Mesothelial cell of epicardium (in vitro differentiated cells): ENCODE measurements around the gene BRINP2. TPM values are rescaled to one million over a fixed set of nuclear protein-coding genes. Genes with fewer than 3 reads are reported as not detected.

ENCODE experiments used
- DNase-seq, 2 experiments: peaks; one replicate each; pipeline ENCODE4 v3.0.0; 2021; ENCODE audit warnings: low spot score in 2 of 2; ENCODE audit not compliant: unreplicated experiment in 2 of 2
- H3K27ac Mint-ChIP-seq: 2 replicates; pipeline ENCODE4 v1.8.0; 2021; ENCODE audit warnings: mixed read lengths
- H3K27me3 Mint-ChIP-seq: 2 replicates; pipeline ENCODE4 v1.8.0; 2021; ENCODE audit warnings: low read depth, mixed read lengths
- H3K36me3 Mint-ChIP-seq: 2 replicates; pipeline ENCODE4 v1.8.0; 2021; ENCODE audit warnings: mixed read lengths
- H3K4me1 Mint-ChIP-seq: 2 replicates; pipeline ENCODE4 v1.8.0; 2021; ENCODE audit warnings: mixed read lengths
- H3K4me3 Mint-ChIP-seq: 2 replicates; pipeline ENCODE4 v1.8.0; 2021; ENCODE audit warnings: mild to moderate bottlenecking, moderate library complexity, mixed read lengths
- H3K9me3 Mint-ChIP-seq: 2 replicates; pipeline ENCODE4 v1.8.0; 2021; ENCODE audit warnings: mixed read lengths
- total RNA-seq: library from RNA; stranded (reverse); gene quantifications from 3 replicates; pipeline ENCODE4 v1.2.1, GENCODE V29; 2021
- TF ChIP-seq, protein P1 (sequence below): fragments of 200-600 bp; sonication (generic); IDR thresholded peaks from one replicate; pipeline ENCODE4 v1.5.0; 2021; ENCODE audit warnings: antibody characterized with exemption; ENCODE audit not compliant: unreplicated experiment

Gene BRINP2
- total RNA-seq, 1 donor from 2014 or later, result 0.63 TPM

DNA sequence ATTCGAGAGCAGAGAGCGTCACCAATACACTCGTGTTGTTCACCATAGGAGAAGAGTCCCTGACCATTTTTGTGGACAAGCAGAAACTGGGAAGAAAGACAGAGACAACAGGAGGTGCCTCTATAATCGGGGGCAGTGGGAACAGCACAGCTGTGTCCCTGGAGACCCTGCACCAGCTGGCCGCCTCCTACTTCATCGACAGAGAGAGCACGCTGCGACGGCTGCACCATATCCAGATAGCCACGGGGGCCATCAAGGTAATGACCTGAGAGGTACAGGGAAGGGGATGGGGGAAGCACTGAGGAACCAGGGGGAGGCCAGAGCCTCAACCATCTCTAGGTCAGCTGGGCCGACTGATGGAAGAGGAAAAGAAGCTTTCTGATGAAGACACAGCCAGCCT is 86.4 kb downstream of the BRINP2 start:
- no peak for DNase-seq
- Mint-ChIP-seq H3K4me1 (peaks cover 13% of the 10 kb centered on the region), H3K4me3 (no peak overlapping the region), H3K36me3 (no peaks in the 10 kb centered on the region), H3K27ac (no peak overlapping the region), H3K9me3 (no peaks in the 10 kb centered on the region), H3K27me3 (peaks cover 1% of the 10 kb centered on the region)
- TF ChIP-seq, protein P1, sequence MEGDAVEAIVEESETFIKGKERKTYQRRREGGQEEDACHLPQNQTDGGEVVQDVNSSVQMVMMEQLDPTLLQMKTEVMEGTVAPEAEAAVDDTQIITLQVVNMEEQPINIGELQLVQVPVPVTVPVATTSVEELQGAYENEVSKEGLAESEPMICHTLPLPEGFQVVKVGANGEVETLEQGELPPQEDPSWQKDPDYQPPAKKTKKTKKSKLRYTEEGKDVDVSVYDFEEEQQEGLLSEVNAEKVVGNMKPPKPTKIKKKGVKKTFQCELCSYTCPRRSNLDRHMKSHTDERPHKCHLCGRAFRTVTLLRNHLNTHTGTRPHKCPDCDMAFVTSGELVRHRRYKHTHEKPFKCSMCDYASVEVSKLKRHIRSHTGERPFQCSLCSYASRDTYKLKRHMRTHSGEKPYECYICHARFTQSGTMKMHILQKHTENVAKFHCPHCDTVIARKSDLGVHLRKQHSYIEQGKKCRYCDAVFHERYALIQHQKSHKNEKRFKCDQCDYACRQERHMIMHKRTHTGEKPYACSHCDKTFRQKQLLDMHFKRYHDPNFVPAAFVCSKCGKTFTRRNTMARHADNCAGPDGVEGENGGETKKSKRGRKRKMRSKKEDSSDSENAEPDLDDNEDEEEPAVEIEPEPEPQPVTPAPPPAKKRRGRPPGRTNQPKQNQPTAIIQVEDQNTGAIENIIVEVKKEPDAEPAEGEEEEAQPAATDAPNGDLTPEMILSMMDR, result no peak

DNA sequence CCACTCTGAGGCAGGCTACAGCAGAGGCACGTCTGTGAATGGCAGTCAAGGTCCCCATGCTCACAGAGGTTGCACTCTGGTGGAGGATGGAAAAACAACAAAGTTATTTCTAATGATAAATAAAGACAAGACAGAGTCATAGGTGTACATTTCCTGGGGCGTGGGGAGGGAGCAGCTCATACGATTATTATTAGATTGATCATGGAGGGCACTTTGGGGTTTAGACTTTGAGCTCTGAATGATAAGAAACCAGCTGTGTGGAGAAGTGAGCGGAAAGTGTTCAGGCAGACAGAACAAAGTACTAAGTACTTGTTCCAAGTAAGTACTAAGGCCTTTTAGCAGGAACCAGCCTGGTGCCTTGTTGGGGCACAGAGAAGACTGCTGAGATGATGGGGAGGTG is 86.8 kb downstream of the BRINP2 start:
- TF ChIP-seq, protein P1, result no peak
- Mint-ChIP-seq H3K9me3 (no peaks in the 10 kb centered on the region), H3K27ac (no peak overlapping the region), H3K27me3 (peaks cover 1% of the 10 kb centered on the region), H3K4me3 (no peak overlapping the region), H3K4me1 (peaks cover 13% of the 10 kb centered on the region), H3K36me3 (no peaks in the 10 kb centered on the region)
- no peak for DNase-seq

DNA sequence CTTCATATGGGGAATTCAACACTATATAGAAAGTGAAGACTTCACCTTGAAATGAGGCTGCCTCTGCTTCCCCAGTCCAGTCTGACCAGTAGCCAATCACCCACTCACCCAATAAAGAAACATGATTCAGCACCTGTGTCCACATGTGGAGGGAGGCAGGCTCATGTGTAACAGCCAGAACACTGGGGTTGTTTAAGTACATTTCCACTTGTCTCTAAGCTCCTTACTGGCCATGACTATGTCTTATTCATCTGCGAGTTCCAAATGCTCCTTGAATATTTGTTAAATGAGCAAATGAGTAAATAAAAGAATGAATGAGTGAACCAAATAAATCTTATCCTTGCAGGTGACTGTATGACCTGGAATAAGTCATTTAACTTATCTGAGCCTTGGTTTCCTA is 100.1 kb downstream of the BRINP2 start:
- no peak overlapping the region for H3K27ac Mint-ChIP-seq
- H3K27me3 Mint-ChIP-seq, result peaks cover 40% of the 10 kb centered on the region
- DNase-seq, result no peak
- TF ChIP-seq, protein P1, result no peak
- no peaks in the 10 kb centered on the region for H3K9me3 Mint-ChIP-seq
- no peak overlapping the region for H3K4me3 Mint-ChIP-seq
- H3K36me3 Mint-ChIP-seq, result no peaks in the 10 kb centered on the region
- peaks cover 3% of the 10 kb centered on the region for H3K4me1 Mint-ChIP-seq

DNA sequence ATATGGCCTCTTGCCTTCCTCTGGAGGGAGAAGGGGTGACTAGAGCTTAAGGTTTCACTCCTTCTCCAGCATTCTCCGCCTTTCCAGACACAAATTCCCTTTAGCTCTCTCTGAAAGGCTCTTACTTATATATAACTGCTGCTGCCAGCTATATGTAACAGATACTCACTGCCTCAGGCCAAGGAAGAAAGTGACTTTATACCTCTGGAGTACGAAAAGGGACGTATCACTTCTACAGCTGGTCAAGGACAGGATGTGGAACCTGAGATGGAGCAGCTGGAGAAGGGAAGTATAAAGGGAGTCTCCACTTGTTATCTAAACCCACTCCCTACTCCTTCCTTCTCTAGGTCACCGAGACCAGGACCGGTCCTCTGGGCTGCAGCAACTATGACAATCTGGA is 102.4 kb downstream of the BRINP2 start:
- no peak overlapping the region for H3K27ac Mint-ChIP-seq
- TF ChIP-seq, protein P1, result no peak
- H3K27me3 Mint-ChIP-seq, result peaks cover 37% of the 10 kb centered on the region
- DNase-seq, result no peak
- no peaks in the 10 kb centered on the region for H3K9me3 Mint-ChIP-seq
- H3K36me3 Mint-ChIP-seq, result no peaks in the 10 kb centered on the region
- peaks cover 3% of the 10 kb centered on the region for H3K4me1 Mint-ChIP-seq
- H3K4me3 Mint-ChIP-seq, result no peak overlapping the region

DNA sequence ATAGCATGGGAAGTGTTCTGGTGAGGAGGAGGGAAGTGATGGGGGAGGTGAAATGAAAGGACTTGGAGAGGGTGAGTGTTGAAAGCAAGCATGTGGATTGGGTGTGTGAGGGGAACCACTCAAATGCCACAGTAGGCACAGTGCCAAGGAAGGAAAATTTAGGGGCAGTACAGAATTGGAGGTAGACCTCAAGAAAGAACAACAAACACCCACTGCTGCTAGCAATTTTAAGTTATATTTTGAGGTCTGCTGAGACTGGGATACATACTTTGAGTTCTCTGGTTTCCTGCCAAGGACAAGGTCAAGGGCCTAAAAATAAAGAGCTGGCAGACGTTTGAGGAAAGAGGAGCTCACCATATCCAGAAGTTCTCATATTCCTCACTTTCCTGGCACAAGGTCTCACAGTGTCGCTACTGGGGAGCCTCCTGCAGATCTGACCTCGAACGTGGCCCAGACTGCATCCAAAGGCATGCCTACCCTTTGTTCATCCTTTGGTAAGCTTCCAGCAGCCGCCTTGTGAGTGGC is 104.0 kb downstream of the BRINP2 start:
- Mint-ChIP-seq H3K27ac (no peak overlapping the region), H3K36me3 (no peaks in the 10 kb centered on the region), H3K4me1 (peaks cover 3% of the 10 kb centered on the region), H3K4me3 (no peak overlapping the region), H3K9me3 (no peaks in the 10 kb centered on the region), H3K27me3 (peaks cover 31% of the 10 kb centered on the region)
- TF ChIP-seq, protein P1, result no peak
- no peak for DNase-seq

DNA sequence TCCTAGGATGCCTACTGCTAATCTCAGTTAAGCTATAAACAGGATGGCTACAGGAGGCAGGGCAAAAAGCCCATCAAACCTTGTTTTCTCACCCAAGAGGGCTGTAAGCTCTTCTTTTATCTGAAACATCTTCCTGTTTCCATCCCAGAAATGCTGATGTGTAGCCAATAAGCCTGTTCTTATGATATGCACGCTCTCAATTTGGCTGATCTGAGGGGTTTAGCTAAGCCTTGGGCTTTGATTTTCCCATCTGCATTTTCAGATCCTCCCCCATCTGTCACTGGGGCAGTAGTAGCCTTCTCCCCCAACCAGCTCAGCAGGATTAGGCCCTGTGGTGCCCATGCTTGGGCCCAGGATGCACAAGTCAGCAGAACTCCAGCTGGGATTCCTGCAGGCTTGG is 105.0 kb downstream of the BRINP2 start:
- Mint-ChIP-seq H3K4me1 (peaks cover 3% of the 10 kb centered on the region), H3K4me3 (no peak overlapping the region), H3K9me3 (no peaks in the 10 kb centered on the region), H3K27me3 (peaks cover 29% of the 10 kb centered on the region), H3K36me3 (no peaks in the 10 kb centered on the region), H3K27ac (no peak overlapping the region)
- DNase-seq, result no peak
- TF ChIP-seq, protein P1, result no peak
